GM19372 (cell line): ENCODE results near the gene DCUN1D4.
A peak's percentile ranks its signal among the peaks of the same experiment; 100 is the strongest.

Experiments
- ATAC-seq: cut with Tn5 transposase; IDR thresholded peaks from one replicate; pipeline ENCODE4 v1.9.1; 2021; ENCODE audit warnings: mild to moderate bottlenecking, low read depth, moderate library complexity; ENCODE audit not compliant: unreplicated experiment

The DCUN1D4 gene

GRCh38 chr4:51853027-51853682, 10.2 kb downstream of the DCUN1D4 start:
- ATAC-seq = no peak

- no peak for ATAC-seq
These were observed 12.3 kb downstream of the DCUN1D4 start for GRCh38 chr4:51855270-51855669.

- no peak for ATAC-seq
These were observed 12.8 kb downstream of the DCUN1D4 start for GRCh38 chr4:51855751-51856150.

- ATAC-seq = no peak
These were observed 15.8 kb downstream of the DCUN1D4 start for GRCh38 chr4:51858605-51859202.

- no peak for ATAC-seq
These were observed 16.6 kb downstream of the DCUN1D4 start for GRCh38 chr4:51859476-51860031.

GRCh38 chr4:51862199-51862598, 19.2 kb downstream of the DCUN1D4 start:
- no peak for ATAC-seq

- ATAC-seq = no peak
These were observed 19.8 kb downstream of the DCUN1D4 start for GRCh38 chr4:51862781-51863180.

- ATAC-seq = no peak
These were observed 22.8 kb downstream of the DCUN1D4 start for GRCh38 chr4:51865717-51866116.

- ATAC-seq = no peak
These were observed 23.9 kb downstream of the DCUN1D4 start for GRCh38 chr4:51866835-51867234.

- ATAC-seq = no peak
These were observed 24.9 kb downstream of the DCUN1D4 start for GRCh38 chr4:51867689-51868448.

- ATAC-seq = no peak
These were observed 25.5 kb downstream of the DCUN1D4 start for GRCh38 chr4:51868449-51868847.

GRCh38 chr4:51870441-51871188, 27.7 kb downstream of the DCUN1D4 start:
- no peak for ATAC-seq

- ATAC-seq = no peak
These were observed 29.5 kb downstream of the DCUN1D4 start for GRCh38 chr4:51872283-51872997.

GRCh38 chr4:51874551-51874950, 31.6 kb downstream of the DCUN1D4 start:
- no peak for ATAC-seq

GRCh38 chr4:51878431-51878830, 35.5 kb downstream of the DCUN1D4 start:
- ATAC-seq = no peak

GRCh38 chr4:51880016-51880915, 37.3 kb downstream of the DCUN1D4 start:
- no peak for ATAC-seq

- ATAC-seq = no peak
These were observed 41.1 kb downstream of the DCUN1D4 start for GRCh38 chr4:51884055-51884454.

- no peak for ATAC-seq
These were observed 41.7 kb downstream of the DCUN1D4 start for GRCh38 chr4:51884606-51885005.

GRCh38 chr4:51885363-51885762, 42.4 kb downstream of the DCUN1D4 start:
- ATAC-seq = peak; percentile 71
